Panc1 (cell line): ENCODE data around the gene EGFL7. TPM values are rescaled to one million over a fixed set of nuclear protein-coding genes. Genes with fewer than 3 reads are reported as not detected.

Experiments used
- ATAC-seq: fragments of 200-7000 bp; cut with Tn5 transposase; 2 replicates; pipeline ENCODE4 v1.9.1; 2020; ENCODE audit warnings: mild to moderate bottlenecking, moderate library complexity
- BruUV-seq: library from RNA; stranded (reverse); fragments of 400-500 nt; replicated peaks from 2 replicates; lab custom pipeline; 2021; lab: Mats Ljungman, UMichigan
- CTCF ChIA-PET: fragments of 300-600 bp; sonication (Branson Sonifier 250); formaldehyde crosslinking; loops from one replicate; lab custom pipeline; 2022; ENCODE audit warnings: antibody characterized with exemption; lab: Charles Lee
- POLR2A ChIA-PET: fragments of 300-600 bp; sonication (Branson Sonifier 250); formaldehyde crosslinking; loops from one replicate; lab custom pipeline; 2022; ENCODE audit warnings: antibody characterized with exemption; lab: Charles Lee
- DNase-seq: peaks from one replicate; pipeline ENCODE4 v3.0.0-alpha.2; 2010; ENCODE audit warnings: low read depth, low spot score
- H3K27ac ChIP-seq: 2 replicates; pipeline ENCODE4 v1.5.1; 2011; ENCODE audit warnings: mild to moderate bottlenecking, low read length, inconsistent platforms
- H3K27me3 ChIP-seq: fragments of 200-500 bp; sonication (Bioruptor generic); 2 replicates; pipeline ENCODE4 v1.6.0; 2014; ENCODE audit warnings: low read length, inconsistent platforms; ENCODE audit not compliant: control insufficient read depth, insufficient read depth
- H3K36me3 ChIP-seq: fragments of 200-500 bp; sonication (Bioruptor generic); 2 replicates; pipeline ENCODE4 v1.5.1; 2014; ENCODE audit warnings: inconsistent platforms, mild to moderate bottlenecking, low read length, moderate library complexity; ENCODE audit not compliant: control insufficient read depth, insufficient read depth
- H3K4me1 ChIP-seq: 2 replicates; pipeline ENCODE4 v1.5.1; 2011; ENCODE audit warnings: inconsistent platforms, mild to moderate bottlenecking, low read length, moderate library complexity; ENCODE audit not compliant: control insufficient read depth, insufficient read depth
- H3K4me3 ChIP-seq, 2 experiments: 2 replicates each; pipeline ENCODE4 v1.5.1; 2011 to 2012; ENCODE audit warnings: low read depth in 2 of 2, low read length in 2 of 2, mild to moderate bottlenecking in 2 of 2, inconsistent platforms in 1 of 2, moderate library complexity in 1 of 2
- H3K9me3 ChIP-seq: fragments of 200-500 bp; sonication (Bioruptor generic); 2 replicates; pipeline ENCODE4 v1.5.1; 2014; ENCODE audit warnings: low read depth, mild to moderate bottlenecking, inconsistent platforms, low read length, moderate library complexity; ENCODE audit not compliant: control insufficient read depth, insufficient read depth
- POLR2AphosphoS5 ChIP-seq: IDR thresholded peaks from 2 replicates; pipeline ENCODE4 v1.6.1; 2012; ENCODE audit warnings: mild to moderate bottlenecking, low read depth, low read length, moderate library complexity
- SIN3A ChIP-seq: IDR thresholded peaks from 2 replicates; pipeline ENCODE4 v1.6.1; 2012; ENCODE audit warnings: low read depth, mild to moderate bottlenecking, low read length, moderate library complexity, borderline replicate concordance; ENCODE audit not compliant: insufficient read depth
- TCF7L2 ChIP-seq: IDR thresholded peaks from 2 replicates; pipeline ENCODE4 v1.6.1; 2011; ENCODE audit warnings: mild to moderate bottlenecking, low read depth, low read length, inconsistent platforms
- in situ Hi-C: cut with HindIII; loops from 2 replicates; pipeline ENCODE4 v1.10.0; 2016; ENCODE audit warnings: low sequenced_read_pairs, low pct_unique_long_range_greater_than_20kb
- intact Hi-C: fragments of 100-400 bp; cut with micrococcal nuclease; formaldehyde crosslinking; loops from one replicate; pipeline ENCODE4 v1.10.0; 2022; ENCODE audit not compliant: unreplicated experiment
- total RNA-seq: library from RNA; stranded (reverse); gene quantifications from one replicate; pipeline ENCODE4 v1.2.1, GENCODE V29; 2021; ENCODE audit not compliant: unreplicated experiment
- TF ChIP-seq, protein P1 (sequence below), 2 experiments: IDR thresholded peaks; 2 replicates each; pipeline ENCODE4 v1.6.1; 2011 to 2012; ENCODE audit warnings: low read depth in 2 of 2, control low read depth in 1 of 2, low read length in 1 of 2, mild to moderate bottlenecking in 1 of 2, moderate library complexity in 1 of 2; ENCODE audit not compliant: insufficient read depth in 1 of 2
- TF ChIP-seq, protein P2 (sequence below): fragments of 450-650 bp; IDR thresholded peaks from 2 replicates; pipeline ENCODE4 v1.5.1; 2017; ENCODE audit warnings: mild to moderate bottlenecking

The EGFL7 gene
- total RNA-seq, 1 experiment from 2014 or later, result 42.3 TPM

DNA sequence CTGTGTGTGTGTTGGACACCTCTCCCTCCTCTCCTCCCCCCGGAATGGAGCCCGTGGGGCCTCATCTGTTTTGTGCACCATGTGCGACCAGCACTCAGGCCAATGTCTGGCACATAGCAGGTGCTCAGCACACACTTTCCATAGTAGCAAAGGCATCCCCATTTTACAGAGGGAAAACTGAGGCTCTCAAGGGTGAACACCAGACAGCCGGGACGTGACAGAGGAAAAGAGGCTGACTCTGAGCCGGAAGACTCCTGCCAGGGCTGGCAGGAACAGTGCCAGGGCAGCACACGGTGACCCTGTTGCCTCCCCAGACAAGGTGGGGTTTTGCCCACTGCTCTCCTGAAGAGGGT, 26.4 kb downstream of the EGFL7 start:
- no TSS peak for BruUV-seq
- Histone ChIP-seq H3K27me3 (no peaks in the 10 kb centered on the region), H3K27ac (no peak overlapping the region), H3K4me3 (no peak overlapping the region), H3K36me3 (no peaks in the 10 kb centered on the region), H3K9me3 (no peaks in the 10 kb centered on the region), H3K4me1 (peaks cover 35% of the 10 kb centered on the region)
- ChIA-PET POLR2A (interaction anchor here (1.4 kb wide), 1 partner anchor 13 kb away, joined by 3 read pairs; no protein-coding TSS in a partner anchor), CTCF (no interaction called here)
- TF ChIP-seq, protein P1, sequence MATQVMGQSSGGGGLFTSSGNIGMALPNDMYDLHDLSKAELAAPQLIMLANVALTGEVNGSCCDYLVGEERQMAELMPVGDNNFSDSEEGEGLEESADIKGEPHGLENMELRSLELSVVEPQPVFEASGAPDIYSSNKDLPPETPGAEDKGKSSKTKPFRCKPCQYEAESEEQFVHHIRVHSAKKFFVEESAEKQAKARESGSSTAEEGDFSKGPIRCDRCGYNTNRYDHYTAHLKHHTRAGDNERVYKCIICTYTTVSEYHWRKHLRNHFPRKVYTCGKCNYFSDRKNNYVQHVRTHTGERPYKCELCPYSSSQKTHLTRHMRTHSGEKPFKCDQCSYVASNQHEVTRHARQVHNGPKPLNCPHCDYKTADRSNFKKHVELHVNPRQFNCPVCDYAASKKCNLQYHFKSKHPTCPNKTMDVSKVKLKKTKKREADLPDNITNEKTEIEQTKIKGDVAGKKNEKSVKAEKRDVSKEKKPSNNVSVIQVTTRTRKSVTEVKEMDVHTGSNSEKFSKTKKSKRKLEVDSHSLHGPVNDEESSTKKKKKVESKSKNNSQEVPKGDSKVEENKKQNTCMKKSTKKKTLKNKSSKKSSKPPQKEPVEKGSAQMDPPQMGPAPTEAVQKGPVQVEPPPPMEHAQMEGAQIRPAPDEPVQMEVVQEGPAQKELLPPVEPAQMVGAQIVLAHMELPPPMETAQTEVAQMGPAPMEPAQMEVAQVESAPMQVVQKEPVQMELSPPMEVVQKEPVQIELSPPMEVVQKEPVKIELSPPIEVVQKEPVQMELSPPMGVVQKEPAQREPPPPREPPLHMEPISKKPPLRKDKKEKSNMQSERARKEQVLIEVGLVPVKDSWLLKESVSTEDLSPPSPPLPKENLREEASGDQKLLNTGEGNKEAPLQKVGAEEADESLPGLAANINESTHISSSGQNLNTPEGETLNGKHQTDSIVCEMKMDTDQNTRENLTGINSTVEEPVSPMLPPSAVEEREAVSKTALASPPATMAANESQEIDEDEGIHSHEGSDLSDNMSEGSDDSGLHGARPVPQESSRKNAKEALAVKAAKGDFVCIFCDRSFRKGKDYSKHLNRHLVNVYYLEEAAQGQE (IDR thresholded peaks at IDR 0.05; ENCODE audit: insufficient read depth in 1 of 2, low read depth in 2 of 2, low read length in 1 of 2), result no peak
- no peak for TF ChIP-seq POLR2AphosphoS5
- no peak for TF ChIP-seq TCF7L2
- TF ChIP-seq, protein P2, sequence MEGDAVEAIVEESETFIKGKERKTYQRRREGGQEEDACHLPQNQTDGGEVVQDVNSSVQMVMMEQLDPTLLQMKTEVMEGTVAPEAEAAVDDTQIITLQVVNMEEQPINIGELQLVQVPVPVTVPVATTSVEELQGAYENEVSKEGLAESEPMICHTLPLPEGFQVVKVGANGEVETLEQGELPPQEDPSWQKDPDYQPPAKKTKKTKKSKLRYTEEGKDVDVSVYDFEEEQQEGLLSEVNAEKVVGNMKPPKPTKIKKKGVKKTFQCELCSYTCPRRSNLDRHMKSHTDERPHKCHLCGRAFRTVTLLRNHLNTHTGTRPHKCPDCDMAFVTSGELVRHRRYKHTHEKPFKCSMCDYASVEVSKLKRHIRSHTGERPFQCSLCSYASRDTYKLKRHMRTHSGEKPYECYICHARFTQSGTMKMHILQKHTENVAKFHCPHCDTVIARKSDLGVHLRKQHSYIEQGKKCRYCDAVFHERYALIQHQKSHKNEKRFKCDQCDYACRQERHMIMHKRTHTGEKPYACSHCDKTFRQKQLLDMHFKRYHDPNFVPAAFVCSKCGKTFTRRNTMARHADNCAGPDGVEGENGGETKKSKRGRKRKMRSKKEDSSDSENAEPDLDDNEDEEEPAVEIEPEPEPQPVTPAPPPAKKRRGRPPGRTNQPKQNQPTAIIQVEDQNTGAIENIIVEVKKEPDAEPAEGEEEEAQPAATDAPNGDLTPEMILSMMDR, result no peak
- TF ChIP-seq SIN3A, result no peak
- DNase-seq, result no peak
- in situ Hi-C loops (no loop called here), intact Hi-C loops (no loop called here)
- no peak for ATAC-seq

DNA sequence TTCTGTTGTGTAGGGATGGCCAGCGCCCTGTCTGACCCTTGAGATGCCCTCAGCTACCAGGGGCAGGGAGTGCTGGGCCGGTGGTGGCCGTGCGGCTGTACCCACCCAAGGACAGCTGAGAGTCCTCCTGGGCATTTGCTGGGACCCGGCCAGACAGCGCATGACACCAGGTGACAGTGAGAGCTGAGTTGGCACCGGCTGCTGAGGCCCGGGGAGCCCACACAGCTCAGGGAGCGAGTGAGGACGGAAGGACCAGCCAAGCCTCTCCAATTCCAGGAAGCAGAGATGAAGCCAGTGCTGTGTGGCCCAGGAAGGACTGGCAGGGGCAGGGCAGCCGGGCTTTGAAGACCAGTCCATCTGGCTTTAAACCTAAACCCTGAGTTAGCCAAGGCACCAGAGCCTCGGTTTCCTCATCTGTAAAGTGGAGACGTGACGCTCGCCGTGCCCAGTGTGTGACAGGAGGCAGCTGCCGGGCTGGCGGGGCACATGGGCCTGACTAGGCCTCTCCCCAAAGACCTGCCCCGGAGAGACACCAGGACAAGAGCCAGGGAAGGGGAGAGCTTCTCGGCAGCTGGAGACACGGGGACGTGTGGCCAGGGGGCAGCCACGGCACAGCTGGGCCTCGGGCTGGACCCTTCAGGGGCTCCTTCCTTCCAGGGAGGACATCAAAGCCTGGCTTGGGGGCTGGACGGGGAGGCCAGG, 27.5 kb downstream of the EGFL7 start:
- peaks cover 35% of the 10 kb centered on the region for H3K4me1 ChIP-seq
- in situ Hi-C loops (no loop called here), intact Hi-C loops (no loop called here)
- no peak overlapping the region for H3K4me3 ChIP-seq
- DNase-seq, result no peak
- no peaks in the 10 kb centered on the region for H3K27me3 ChIP-seq
- H3K27ac ChIP-seq, result no peak overlapping the region
- POLR2A ChIA-PET, result interaction anchor here (1.4 kb wide), 1 partner anchor 14 kb away, joined by 3 read pairs; no protein-coding TSS in a partner anchor
- no TSS peak for BruUV-seq
- ATAC-seq, result no peak
- CTCF ChIA-PET, result no interaction called here
- no peaks in the 10 kb centered on the region for H3K36me3 ChIP-seq
- TF ChIP-seq TCF7L2 (no peak), POLR2AphosphoS5 (no peak), SIN3A (no peak)
- TF ChIP-seq, protein P2, result no peak
- TF ChIP-seq, protein P1 (IDR thresholded peaks at IDR 0.05; ENCODE audit: insufficient read depth in 1 of 2, low read depth in 2 of 2, low read length in 1 of 2), result no peak
- H3K9me3 ChIP-seq, result no peaks in the 10 kb centered on the region
